ENCODE measurements around the gene KLF7.

DNA sequence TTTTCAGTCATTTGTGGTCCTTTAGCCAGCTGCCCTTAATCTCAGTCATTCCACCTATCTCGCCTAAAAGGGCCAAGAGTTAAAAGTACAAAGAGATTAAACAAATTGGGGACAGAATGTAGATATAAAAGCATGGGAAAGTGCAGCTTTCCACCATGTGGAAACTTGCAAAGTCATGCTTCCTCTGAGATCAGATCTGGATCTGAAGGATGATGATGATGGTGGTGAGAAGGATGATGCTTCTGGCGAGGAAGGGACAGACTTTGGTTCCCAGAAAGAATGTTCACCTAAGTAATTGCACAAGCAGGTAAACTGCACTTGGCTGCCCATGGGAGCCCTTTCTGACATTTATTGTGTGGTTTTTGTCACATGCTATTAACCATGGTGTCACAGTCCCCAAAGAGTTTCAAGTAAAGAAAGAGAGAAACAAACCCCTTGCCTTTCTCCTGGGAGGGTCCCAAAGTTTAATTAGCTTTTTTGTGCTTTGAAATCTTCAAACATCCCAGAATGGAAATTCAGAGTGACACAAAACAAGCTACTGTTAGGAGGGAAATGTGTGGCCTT is 34.7 kb downstream of the KLF7 start:
- TF ChIP-seq EP300 (conservative IDR thresholded peaks at IDR 0.05; ENCODE audit: poor library complexity, severe bottlenecking) (no peak), CTCF (IDR thresholded peaks at IDR 0.05; ENCODE audit: poor library complexity, severe bottlenecking) (no peak), RAD21 (conservative IDR thresholded peaks at IDR 0.05) (no peak), POLR2AphosphoS5 (IDR thresholded peaks at IDR 0.05) (no peak), REST (IDR thresholded peaks at IDR 0.05; ENCODE audit: borderline replicate concordance) (no peak), TAF1 (IDR thresholded peaks at IDR 0.05; ENCODE audit: low read depth) (no peak)
